ENCODE data around the gene PNPLA2.

The PNPLA2 gene

DNA sequence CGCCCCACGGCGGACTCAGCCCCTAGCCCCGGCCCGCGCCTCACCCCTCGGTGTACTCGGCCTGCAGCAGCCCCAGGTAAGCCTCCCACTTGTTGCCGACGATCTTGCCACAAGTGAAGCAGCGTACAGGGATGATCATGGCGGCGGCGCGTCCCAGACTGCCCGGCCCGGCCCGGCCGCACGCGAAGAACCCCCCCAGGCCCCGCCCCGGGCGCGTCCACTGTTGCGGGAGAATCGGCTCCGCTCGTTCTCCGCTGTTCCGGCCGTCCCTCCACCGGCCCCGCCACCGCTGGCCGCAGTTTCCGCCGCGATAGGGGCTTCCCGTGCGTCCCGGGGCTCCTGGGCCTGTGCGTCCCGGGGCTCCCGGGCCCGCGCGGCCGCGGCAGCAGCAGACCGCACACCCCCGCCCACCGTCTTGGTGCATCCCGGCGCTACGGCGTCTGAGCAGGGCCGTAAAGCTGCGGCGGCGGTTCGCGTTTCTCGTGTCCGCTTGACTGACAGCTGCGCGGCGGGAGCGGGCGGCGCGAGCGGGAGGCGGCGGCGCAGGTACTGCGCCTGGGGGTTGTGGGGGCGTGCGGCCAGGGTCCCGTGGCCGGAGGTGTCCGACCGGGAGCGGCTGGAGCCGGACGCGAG lies 23.8 kb downstream of the PNPLA2 start, which contains the start of the genes POLR2L and TSPAN4:
Gene POLR2L, minus strand, starts transcription at position 160 of the 633 bp plus-strand sequence. Its CDS starts 21 bp downstream, at position 139.
Gene TSPAN4, plus strand, starts transcription at position 483 of the 633 bp plus-strand sequence. CDS start 7,453 bp downstream, outside the sequence.
- FAIRE-seq, result no peak
- DNase-seq (ENCODE audit: insufficient read length, low spot score), result peak; percentile 77

GRCh38 chr11:843086-843734 lies 24.5 kb downstream of the PNPLA2 start:
- FAIRE-seq, result no peak

More for the DNA sequence above, 23.8 kb downstream of the PNPLA2 start, which contains the start of the genes POLR2L and TSPAN4:
- no peak for TF ChIP-seq CTCF (IDR thresholded peaks at IDR 0.05; ENCODE audit: insufficient read depth, missing control alignments)

GRCh38 chr11:843818-844692 lies 25.3 kb downstream of the PNPLA2 start:
- no peak for TF ChIP-seq CTCF (IDR thresholded peaks at IDR 0.05; ENCODE audit: insufficient read depth, missing control alignments)
- FAIRE-seq (no peak), DNase-seq (ENCODE audit: insufficient read length, low spot score) (no peak)

More at GRCh38 chr11:843086-843734, 24.5 kb downstream of the PNPLA2 start:
- DNase-seq (ENCODE audit: insufficient read length, low spot score), result no peak
- no peak for TF ChIP-seq CTCF (IDR thresholded peaks at IDR 0.05; ENCODE audit: insufficient read depth, missing control alignments)

DNA sequence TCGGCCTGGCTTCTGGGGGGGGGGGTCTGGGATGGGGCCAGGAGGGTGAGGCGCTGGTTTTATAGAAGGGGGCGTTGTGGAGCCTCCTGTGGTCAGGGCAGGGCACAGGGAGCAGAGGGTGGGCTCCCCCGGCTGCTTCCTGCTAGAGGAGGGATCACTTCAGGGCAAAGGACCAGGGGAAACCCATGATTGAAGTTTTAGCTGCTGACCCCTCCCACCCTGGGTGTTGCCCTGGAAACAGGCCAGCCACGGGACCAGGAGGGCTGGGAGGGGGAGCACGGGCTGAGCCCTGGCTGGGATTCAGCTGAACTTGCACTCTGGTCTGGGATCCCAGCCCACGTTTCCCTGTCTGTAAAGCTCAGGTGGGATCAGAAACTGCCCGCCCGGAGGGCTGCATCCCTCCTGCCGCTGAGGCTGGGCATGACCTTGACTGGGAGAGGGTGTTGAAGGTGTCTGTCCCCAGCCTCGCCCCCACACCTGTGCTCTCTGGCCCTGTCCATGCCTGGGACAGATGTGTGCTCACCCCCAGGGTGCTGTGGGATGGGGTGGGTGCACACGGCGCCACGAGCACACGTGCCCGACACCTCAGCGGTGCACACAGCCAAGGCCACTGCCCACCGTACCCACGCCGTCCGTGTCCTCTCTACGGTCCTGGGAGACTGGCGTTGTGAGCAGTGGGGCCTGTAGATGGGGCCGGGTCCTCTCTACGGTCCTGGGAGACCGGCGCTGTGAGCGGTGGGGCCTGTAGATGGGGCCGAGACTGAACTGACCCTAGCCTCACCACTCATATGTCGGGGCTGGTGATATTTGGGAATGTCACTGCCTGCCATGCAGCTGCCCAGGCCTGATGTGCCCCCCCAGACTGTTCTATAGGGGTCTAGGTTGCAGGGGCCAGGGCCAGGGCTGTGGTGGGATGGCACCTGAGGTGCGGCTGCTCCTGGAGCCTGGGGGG lies 26.3 kb downstream of the PNPLA2 start:
- DNase-seq (ENCODE audit: insufficient read length, low spot score) (no peak), FAIRE-seq (no peak)
- no peak for TF ChIP-seq CTCF (IDR thresholded peaks at IDR 0.05; ENCODE audit: insufficient read depth, missing control alignments)

- no peak for FAIRE-seq
- TF ChIP-seq CTCF (IDR thresholded peaks at IDR 0.05; ENCODE audit: insufficient read depth, missing control alignments), result no peak
- DNase-seq (ENCODE audit: insufficient read length, low spot score), result no peak
Observed at GRCh38 chr11:845872-846495, 27.3 kb downstream of the PNPLA2 start.
